Muscle of back (tissue), 13 donors: ENCODE measurements around the gene ATP11B. TPM values are rescaled to one million over a fixed set of nuclear protein-coding genes. Genes with fewer than 3 reads are reported as not detected.

Experiments used
- DNase-seq, 3 donors: peaks; one replicate each; pipeline versions ENCODE4 v3.0.0 to v3.0.0-alpha.2; 2013
- long read RNA-seq, 9 donors: transcript quantifications; one replicate each; lab custom pipeline, GENCODE V29; 2026
- polyA plus RNA-seq, 10 donors: library from polyadenylated mRNA; unstranded; fragments of 120-200 nt; gene quantifications; one replicate each; pipeline ENCODE4 v1.2.1, GENCODE V29; 2013; ENCODE audit not compliant: insufficient read length in 10 of 10

The ATP11B gene
- 10 to 100 TPM; 39.5 to 54.7 (median 46.6) TPM for polyA plus RNA-seq
- long read RNA-seq, donor 1, full-length matches to known transcripts: 3 of 3 reads
- long read RNA-seq, donor 1, partial matches to known transcripts: 0 of 3 reads
- long read RNA-seq, donor 1, other reads (novel, unspliced or antisense): 0 of 3 reads
- long read RNA-seq, donor 2, full-length matches to known transcripts: 1 of 1 reads
- long read RNA-seq, donor 2, partial matches to known transcripts: 0 of 1 reads
- long read RNA-seq, donor 2, other reads (novel, unspliced or antisense): 0 of 1 reads
- long read RNA-seq, donor 3: 0 reads
- long read RNA-seq, donor 4, partial matches to known transcripts: 0 of 1 reads
- long read RNA-seq, donor 4, other reads (novel, unspliced or antisense): 0 of 1 reads
- long read RNA-seq, donor 5: 0 reads
- long read RNA-seq, donor 6: 0 reads
- long read RNA-seq, donor 7, partial matches to known transcripts: 0 of 1 reads
- long read RNA-seq, donor 7, other reads (novel, unspliced or antisense): 0 of 1 reads
- long read RNA-seq, donor 8: 0 reads
- long read RNA-seq, donor 9: 0 reads

DNA sequence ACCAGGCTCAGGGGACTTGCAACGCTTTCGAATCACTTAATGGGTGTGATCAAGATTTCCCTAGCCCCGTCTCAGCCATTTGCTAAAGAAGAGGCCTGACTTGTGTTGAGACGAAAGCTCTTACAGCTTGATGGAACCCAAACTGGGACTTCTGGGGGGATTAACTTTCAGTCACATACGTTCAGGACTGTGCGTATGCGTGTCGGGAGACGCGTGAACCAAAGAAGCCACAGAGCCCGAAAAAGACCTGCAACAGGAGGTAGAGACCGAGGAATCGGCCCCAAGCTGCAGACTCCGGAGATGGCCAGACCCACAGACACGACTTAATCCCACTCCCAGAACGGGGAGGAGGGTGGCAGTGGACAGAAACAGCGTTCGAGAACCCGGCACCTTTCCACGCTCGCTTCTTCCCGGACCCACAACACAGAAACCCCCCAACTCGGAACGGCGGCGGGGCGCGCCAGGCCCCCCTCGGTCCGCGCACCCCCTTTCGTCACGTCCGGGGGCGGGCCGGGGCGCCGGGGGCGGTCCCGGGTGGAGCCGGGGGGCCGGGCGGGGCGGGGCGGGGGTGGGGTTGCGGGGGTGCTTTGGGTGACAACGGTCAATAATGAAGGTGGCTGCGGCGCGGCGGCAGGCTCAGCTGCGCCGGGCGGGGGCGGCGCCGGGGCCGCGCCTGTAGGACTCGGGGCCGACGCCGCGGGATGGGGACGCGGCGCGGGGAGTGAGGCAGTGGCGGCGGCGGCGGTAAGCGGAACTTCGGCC is at the start of gene ATP11B:
ATP11B (plus strand) TSS at position 604 of the 762 bp plus-strand sequence. CDS start 256 bp downstream, outside the sequence.
- peak; percentile 70 to 94 (median 82) for DNase-seq

DNA sequence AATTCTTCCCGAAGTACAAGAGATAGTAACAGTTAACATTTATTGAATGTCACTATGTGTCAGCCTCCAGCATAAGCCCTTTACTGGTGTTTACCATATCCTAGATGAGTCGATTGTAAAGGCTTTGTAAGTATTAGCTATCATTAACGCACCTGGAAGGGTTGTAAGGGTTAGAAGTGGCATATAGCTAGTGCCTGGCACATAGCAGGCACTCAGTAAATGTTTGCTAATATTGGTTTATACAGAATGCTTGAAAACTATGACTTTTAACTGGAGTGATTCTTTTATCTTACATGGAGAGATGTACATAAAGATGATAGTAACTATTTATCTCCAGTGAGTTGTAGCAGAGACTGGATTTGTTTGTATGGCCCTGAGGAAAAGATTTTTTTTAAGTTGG is 46.3 kb upstream of the ATP11B start:
- no peak for DNase-seq

DNA sequence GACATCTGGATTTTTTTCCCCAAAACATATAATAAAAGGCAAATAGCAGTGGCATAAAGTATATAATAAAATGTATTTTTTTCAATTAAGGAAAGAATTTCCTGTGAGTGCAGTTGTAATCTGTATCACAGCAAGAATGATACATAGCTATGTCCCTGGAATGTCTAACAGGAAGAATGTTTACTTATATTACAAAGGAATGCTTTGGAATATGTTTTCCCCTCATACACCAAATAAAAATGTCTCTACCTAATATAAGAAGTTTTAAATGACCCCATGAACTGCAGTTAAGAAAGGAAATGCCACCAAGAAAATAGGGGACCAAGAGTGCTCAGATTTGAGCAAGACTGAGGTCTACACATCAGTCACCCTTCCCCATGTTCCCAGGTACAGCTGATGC is 38.0 kb upstream of the ATP11B start:
- no peak for DNase-seq

DNA sequence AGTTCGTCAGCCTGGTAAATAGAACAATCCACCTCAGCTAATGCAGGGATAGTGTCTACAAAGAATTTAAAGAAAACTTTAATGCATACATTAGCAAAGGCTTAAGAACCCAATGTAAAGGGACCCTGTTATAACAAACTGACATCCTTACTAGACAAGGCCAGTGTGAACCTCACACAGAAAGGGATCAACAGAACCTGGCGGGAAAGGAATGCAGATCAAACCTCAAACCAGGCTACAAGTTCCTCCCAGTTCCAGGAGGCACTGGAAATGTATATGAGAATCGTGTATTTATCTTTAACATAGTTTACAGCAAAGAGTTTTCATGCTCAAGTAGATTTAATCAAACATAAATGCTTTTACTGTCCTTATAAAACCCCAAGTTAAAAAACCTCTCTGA is 37.6 kb upstream of the ATP11B start:
- no peak for DNase-seq

DNA sequence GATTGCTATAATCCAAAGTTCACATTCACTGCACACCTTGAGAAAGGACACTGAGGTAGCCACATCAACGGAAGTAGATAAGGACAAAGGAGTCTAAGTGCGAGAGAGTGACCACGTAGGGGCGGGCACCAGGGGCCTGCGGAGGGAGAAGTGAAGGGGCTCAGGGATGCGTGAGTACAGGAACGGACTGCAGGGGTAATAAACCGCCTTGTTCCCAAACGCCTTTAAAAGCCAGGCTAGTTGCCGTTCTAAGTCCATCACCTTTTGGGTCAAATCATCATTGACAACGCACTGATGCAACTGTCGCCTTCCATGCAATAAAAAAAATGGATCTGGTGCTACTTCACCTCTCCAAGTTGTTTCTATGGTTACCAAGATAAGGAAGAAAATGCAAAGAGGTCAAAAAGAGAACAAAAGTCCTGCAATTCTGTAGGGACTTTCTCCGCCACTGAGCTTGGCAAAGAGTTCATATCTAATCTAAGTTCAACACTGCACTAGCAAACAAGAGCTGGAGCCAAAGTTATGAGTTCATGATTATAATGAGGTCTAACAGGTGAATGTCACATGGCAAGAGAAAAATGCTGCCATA is 32.6 kb upstream of the ATP11B start:
- DNase-seq: no peak

DNA sequence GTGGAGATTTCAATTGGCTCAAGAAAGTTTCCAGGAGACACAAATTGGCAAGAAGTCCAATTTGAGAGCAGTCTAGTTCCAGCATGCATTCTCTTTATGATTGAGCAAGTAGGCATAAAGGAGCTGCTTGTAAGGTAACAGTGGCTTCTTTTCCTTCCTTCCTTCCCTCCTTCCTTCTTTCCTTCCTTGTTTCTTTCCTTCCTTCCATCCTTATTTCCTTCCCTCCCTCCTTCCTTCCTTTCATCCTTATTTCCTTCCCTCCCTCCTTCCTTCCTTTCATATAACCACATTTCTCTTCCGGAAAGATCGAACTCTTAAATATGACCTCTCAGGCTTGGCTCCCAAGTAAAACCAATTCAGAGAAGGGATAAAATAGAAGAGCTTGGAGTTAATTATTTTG is 29.4 kb upstream of the ATP11B start:
- no peak for DNase-seq

DNA sequence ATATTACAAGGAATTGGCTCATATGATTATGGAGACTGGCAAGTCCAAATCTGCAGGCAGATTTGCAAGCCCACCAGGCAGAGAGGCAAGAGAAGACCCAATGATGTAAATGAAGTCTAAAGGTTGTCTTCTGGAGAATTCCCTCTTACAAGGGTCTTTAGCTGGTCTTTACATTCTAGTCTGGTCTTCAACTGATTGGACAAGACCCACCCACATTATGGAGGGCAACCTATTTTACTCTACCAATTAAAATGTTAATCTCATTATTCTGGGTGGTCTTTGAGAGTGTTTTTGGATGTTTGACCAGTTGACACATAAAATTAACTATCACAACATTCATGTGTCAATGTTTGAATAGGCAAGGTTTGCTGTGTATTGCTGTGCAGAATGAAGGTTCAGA is 28.0 kb upstream of the ATP11B start:
- no peak for DNase-seq

DNA sequence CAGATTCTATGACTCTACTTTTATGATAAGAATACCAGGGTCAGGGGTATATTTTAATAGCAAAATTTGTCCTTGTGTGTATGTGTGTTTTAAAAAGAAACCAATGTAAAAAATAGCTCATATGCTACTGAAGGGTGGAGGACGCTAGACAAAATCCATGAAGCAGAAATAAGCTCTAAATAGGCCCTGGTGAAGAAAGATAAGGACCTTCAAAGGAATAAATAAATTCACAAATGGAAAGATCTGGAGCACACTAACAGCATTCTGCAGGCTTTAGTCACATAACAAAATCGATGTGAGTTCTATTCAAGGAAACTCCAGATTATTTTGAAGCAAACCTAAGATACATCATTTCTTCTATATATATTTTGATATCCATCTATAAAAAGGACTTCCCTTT is 27.2 kb upstream of the ATP11B start:
- DNase-seq: no peak

DNA sequence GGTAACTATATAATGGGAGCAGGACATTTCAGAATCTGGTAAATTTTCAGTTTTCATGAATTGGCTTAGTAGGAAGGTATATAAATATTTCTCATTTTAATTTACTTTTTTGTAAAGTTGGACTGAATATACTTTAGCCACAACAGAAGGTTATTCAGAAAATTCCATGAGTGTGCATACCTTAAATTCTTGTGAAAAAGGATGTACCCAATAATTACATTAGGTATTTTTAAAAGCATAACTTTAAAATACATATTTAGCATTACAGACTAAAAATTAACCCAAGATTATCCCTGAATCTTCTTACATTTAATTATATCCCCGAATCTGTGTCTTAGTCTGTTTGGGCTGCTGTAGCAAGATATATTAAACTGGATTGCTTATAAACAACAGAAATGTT is 24.9 kb upstream of the ATP11B start:
- no peak for DNase-seq

DNA sequence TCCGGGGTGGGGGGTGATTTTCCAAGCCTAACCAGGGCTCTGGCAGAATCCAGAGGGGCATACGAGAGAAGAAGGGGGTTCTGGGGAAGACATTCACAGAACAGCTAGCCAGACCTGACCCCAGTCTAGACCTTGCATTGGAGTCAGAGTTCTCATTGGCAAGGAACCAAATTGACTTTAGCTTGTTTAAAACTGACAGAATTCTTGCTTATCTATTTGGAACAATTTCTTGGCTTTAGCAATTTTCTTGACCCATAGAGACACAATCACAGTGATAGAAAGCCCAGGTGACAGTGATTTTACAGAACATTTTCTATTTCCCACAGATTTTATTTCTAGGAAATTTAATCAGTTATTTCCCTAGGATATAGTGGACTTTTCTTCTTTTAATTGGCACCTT is 23.6 kb upstream of the ATP11B start:
- DNase-seq: no peak

DNA sequence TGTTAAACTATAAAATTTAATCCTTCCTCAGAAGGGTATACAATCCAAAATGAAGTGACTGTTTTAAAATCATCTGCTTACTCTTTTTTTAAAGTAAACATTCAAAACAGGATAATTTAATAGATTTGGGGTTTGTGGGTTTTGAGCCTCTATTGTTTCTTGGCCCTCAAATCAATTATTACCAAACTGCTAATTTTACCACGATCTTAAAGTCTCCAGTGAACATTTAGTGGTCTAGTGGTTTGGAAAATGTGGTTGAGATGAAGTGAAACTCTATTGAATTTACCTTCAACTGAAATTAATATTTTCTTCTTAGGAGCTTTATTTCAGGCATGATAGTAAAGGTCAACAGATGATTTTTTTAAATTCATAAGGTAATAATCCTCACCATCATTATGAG is 11.2 kb upstream of the ATP11B start:
- DNase-seq: no peak

DNA sequence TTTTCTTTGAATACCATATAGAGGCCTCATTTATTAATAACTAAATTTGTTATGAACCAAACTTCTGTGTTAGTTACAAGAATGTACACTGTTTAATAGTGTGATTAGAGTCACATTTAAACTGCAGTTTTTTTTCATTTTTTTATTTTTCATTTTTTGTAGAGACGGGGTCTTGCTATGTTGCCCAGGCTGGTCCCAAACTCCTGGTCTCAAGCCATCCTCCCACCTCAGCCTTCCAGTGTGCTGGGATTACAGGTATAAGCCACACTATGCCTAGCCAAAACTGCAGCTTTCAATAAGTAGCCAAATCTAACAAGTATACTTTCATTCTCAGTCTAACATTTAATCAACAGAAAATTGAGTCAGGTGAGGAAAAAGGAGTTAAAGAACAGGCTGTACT is 10.2 kb upstream of the ATP11B start:
- no peak for DNase-seq

DNA sequence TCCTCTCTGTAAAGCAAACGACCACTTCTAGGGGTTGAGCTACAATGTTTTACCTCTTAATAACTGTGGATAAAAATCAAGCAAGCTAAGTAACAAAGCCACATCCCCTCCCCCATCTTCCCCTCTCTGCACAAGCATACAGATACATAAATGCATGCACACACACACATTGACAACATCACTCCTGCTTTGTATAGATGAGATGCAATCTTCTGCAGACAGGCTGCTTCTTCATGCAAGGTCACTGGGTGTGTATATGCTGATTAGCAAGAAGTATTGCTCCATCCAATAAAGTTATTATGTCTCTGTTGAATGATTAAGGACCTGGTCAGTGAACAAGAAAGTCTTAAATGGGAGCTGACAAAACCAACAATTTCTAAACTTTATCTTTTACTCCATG is 8.8 kb upstream of the ATP11B start:
- DNase-seq: no peak

DNA sequence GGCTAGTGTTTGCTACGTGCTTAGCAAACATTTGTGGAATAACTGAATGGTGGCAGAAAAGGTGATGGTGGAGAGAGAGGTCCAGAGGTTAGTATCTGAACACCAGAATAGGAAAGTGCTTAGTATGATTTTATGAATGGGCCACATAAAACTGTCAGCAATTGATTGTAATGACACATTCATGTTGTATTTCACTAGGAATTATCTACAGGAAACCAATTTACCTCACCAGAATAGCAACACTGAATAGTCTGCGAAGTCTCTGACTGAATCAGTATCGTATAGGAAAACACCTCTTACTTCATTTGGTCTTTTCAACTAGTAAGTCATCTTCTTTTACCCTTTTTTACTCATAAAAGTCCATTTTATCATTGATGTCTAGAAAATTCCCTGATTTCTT is 8.2 kb upstream of the ATP11B start:
- no peak for DNase-seq

DNA sequence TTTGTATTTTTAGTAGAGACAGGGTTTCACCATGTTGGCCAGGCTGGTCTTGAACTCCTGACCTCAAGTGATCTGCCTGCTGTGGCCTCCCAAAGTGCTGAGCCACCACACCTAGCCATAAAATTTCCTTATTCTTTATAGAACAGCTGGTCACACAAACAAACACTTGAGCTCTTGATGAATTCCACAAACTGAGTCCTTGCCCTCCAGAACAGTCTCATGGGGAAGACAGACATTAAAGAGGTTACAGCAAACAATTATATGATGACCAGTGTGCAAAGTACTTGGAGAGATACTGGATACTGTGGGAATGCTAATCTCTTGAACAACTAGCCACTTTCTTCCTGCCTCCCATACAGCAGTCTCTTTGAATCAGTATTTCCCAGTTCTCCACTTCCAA is 7.5 kb upstream of the ATP11B start:
- no peak for DNase-seq

DNA sequence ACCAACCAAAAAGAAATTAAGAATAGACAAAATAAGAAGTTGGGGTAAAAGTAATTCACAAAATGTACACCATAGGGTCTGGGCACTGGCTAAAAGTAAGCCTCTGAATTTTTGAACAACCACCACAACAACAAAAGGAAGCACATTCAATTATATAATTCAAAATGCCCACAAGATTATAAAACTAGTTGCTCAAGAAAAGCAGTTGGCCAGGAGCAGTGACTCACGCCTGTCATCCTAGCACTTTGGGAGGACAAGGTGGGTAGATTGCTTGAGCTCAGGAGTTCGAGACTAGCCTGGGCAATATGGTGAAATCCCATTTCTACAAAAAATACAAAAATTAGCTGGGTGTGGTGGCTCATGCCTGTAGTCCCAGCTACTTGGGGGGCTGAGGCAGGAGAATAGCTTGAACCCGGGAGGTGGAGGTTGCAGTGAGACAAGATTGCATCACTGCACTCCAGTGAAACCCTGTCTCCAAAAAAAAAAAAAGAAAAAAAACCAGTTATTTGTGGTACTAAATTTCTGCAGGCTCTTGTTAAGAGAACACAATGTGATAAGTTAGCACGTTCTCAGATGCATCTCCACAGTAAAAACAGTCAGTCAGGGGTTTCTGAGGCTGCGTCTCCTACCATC is 6.6 kb upstream of the ATP11B start:
- no peak for DNase-seq

DNA sequence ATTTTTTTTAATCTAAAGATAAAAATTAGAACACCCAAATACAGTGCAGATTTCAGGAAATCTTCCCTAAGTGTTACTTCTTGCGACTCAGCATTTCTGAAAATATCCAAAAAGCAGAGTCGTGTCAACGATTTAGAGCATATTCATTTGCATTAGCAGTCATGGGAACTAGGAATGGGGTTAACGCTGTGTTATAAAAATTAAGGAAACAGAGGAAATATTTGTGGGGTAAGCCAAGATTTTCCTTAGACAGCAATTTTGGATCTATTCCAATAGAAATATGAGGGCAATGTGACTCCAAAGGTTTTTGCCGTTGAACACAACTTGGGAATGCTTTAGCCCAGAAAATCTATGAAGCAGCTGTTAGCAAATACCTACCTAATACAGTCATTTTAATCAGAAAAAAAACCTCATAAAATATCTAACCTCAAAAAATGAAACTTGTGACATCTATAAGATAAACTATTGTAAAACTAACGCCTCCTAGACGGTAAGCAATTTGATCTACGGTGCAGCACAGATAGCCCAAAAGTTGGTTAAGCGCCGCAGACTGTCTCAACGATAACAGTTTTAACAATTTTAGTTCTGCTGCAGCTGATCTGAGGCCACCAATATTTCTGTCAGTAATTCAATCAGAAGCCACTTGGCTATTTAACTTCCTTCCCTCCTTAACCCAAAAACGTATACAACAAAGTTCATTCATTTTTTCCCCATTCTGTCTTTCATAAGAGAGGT is 5.8 kb upstream of the ATP11B start:
- peak in 2 of 3 donors; percentile 24 to 49 for DNase-seq

DNA sequence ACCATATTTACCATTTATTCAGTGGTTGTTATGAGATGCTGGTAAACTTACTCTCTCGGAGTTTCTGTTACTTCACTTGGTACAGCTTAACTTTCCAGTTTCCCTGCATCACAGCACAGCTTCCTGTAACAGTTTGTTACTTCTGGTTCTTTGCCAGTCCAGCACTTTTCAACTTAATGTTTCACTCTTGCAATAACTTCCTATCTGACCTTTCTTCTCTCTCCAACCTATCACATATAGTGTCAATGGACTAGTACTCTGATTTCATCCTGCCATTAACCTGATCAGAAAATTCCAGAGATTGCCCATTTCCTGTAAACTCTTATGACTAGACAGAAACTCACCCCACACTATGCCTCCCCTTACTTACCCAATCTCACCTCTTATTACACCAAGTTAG is 3.9 kb upstream of the ATP11B start:
- no peak for DNase-seq

DNA sequence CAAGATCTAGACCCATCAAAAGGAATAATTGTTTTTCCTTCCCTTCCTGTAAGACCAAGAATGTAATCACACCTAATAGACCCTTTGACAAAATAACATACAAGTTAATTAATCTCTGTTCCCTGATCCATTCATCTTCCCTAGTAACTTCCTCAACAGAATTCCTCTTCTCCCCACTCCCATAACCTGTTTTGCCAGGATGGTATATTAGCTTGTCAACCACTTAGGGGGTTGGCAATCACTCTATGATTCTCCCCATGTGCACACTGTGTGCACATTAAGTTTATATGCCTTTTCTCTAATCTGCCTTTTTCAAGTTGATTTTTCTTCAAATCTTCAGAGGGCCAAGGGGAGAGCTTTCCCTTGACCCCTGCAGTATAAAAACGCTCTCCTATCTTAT is 2.7 kb upstream of the ATP11B start:
- no peak for DNase-seq

DNA sequence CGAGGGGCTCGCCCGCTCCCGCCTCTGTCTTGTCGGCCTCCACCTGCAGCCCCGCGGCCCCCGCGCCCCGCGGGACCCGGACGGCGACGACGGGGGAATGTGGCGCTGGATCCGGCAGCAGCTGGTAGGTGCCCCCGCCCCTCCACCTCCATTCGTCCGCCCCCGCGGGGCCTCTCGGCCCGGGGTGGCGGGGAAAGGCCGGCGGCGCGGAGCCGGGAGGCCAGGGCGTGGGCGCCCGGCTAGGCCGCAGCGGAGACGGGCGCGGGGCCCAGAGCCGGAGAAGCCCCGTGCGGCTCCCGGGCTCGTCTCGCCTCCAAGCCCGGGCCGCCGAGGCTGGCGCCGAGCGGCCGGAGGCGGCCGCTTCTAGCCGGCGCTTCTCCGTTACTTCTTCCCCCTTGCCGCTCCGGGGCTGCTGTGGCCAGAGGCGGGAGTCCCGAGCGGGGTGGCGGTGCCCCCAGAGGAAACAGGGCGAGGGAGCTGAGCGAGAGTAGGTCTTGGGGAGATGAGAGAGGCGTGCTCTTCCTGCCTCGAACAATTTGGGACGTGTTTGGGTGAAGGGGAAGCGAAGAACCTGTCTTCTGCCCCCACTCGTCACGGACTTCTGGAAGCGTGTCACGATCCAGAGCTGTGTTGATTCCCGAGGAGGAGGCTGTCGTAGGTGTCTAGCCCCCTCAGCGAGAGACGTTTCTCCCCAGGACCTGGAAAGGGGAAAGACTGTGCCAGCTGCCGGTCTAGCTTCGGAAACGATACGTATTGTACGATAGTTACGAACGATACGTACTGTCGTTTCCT is 555 bp downstream of the ATP11B start:
- peak; percentile 29 to 87 (median 57) for DNase-seq
